GM06990 (cell line): Measurements from ENCODE around the gene EIPR1.

ENCODE experiments used
- DNase-seq: peaks from one replicate; pipeline ENCODE4 v3.0.0-alpha.2; 2011; ENCODE audit not compliant: insufficient read length; ENCODE audit errors: extremely low read depth
- H3K27me3 ChIP-seq: replicated peaks from 2 replicates; pipeline ENCODE4 v1.6.0; 2011; ENCODE audit warnings: low read length; ENCODE audit not compliant: control insufficient read depth, insufficient read depth
- H3K36me3 ChIP-seq: 2 replicates; pipeline ENCODE4 v1.5.1; 2011; ENCODE audit warnings: low read length; ENCODE audit not compliant: control insufficient read depth, insufficient read depth
- H3K4me3 ChIP-seq: replicated peaks from 2 replicates; pipeline ENCODE4 v1.5.1; 2011; ENCODE audit warnings: low read depth, mild to moderate bottlenecking, control low read depth, low read length
- TF ChIP-seq, protein P1 (sequence below): IDR thresholded peaks from 2 replicates; pipeline ENCODE4 v1.5.1; 2011; ENCODE audit warnings: low read length, control low read depth, mild to moderate bottlenecking, inconsistent platforms; ENCODE audit not compliant: insufficient read depth, poor library complexity, severe bottlenecking

EIPR1 gene

DNA sequence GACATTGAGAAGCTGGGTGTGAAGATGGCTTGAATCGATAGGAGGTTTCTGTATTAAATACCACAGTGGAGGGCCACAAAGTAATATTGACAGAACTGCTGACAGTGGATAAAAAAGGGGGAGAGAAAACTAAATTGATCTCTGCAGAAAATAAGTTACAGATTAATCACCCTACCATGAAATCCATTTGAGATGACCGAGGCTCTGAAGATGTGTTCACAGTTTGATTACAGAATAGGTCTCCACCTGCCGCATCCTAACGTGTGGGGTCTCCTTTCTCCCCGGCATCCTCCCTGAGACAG, 165.6 kb downstream of the EIPR1 start:
- no peaks in the 10 kb centered on the region for H3K27me3 ChIP-seq
- no peak for DNase-seq
- no peak overlapping the region for H3K4me3 ChIP-seq
- no peaks in the 10 kb centered on the region; the same call in none of the 2 replicates for H3K36me3 ChIP-seq
- TF ChIP-seq, protein P1, sequence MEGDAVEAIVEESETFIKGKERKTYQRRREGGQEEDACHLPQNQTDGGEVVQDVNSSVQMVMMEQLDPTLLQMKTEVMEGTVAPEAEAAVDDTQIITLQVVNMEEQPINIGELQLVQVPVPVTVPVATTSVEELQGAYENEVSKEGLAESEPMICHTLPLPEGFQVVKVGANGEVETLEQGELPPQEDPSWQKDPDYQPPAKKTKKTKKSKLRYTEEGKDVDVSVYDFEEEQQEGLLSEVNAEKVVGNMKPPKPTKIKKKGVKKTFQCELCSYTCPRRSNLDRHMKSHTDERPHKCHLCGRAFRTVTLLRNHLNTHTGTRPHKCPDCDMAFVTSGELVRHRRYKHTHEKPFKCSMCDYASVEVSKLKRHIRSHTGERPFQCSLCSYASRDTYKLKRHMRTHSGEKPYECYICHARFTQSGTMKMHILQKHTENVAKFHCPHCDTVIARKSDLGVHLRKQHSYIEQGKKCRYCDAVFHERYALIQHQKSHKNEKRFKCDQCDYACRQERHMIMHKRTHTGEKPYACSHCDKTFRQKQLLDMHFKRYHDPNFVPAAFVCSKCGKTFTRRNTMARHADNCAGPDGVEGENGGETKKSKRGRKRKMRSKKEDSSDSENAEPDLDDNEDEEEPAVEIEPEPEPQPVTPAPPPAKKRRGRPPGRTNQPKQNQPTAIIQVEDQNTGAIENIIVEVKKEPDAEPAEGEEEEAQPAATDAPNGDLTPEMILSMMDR, result no peak

DNA sequence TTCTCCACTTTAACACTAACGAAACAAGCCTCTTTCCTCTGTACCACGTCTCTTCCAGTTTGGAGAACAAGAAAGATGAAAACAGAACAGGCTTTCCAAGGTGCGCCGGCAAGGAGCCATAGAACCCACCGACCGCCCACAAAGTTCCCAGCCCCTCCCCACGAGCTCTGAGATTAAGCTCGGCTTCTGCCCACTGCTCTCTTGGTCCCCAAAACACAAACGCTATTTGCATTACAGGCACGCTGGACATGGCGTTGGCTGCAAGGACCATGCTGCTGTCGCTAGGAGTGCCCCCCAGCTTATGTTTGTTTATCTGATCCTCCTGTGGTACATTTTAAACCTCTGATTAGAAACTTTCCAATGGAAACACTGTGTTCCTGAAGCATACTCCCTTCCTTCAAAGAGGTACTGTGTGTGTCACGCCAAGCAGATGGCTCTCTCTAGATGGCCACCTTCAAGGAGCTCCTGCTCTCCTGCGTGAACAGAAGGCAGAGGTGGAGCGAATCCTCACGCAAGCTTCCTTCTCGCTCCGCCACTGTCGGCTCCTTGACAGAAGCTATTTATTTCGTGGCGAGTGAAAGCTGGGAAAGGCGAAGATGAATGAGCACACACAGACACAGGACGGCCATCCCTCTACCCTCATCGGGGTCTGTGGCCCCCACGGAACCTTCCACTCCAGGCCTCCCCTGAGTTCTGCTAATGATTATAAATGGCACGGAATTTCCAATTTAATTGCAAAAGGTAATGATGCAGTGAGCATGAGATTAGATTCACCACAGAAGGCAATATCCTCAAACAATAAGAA, 166.2 kb downstream of the EIPR1 start:
- no peak overlapping the region for H3K4me3 ChIP-seq
- TF ChIP-seq, protein P1, result no peak
- no peaks in the 10 kb centered on the region; the same call in none of the 2 replicates for H3K36me3 ChIP-seq

DNA sequence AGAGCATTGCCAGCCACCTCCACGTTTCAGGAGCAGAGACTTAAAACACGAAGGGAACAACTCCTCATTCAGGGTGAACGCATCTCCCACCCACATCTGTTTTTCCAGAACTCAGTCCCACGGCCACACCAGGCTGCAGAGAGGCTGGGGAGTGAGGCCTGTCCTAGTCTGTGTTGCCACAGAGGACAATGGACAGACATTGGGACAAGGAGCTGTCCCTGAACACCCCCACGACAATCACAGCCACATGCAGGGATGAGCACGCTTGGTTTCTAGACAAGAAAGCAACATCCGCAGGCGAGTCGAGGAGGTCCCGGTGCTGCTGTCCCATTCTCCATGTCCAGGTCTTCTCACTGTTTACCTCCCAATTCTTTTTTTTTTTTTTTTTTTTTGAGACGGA, 167.4 kb downstream of the EIPR1 start:
- Histone ChIP-seq H3K4me3 (no peak overlapping the region), H3K36me3 (peaks cover 1% of the 10 kb centered on the region), H3K27me3 (no peaks in the 10 kb centered on the region)
- TF ChIP-seq, protein P1, result no peak
- no peak for DNase-seq

More for the DNA sequence above, 166.2 kb downstream of the EIPR1 start:
- H3K27me3 ChIP-seq, result no peaks in the 10 kb centered on the region
- DNase-seq, result no peak

DNA sequence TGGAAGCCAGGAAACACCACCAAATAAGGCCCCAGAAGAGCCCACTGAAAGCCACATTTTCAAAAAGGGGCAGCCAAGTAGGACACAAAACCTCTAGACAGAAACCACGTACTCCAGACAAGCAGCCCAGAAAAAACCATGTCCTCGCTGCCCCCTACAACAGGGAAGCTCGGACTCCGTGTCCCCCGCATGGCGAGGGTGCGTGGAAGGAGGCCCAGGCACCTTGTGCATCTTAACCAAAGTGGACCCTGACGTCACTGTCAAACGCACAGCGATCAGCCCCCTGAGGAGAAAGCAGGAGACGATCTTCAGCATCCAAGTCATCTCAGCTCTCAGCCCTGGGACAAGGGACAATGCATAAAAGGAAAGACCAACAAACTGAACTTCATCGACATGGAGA, 168.4 kb downstream of the EIPR1 start:
- peaks cover 1% of the 10 kb centered on the region for H3K36me3 ChIP-seq

DNA sequence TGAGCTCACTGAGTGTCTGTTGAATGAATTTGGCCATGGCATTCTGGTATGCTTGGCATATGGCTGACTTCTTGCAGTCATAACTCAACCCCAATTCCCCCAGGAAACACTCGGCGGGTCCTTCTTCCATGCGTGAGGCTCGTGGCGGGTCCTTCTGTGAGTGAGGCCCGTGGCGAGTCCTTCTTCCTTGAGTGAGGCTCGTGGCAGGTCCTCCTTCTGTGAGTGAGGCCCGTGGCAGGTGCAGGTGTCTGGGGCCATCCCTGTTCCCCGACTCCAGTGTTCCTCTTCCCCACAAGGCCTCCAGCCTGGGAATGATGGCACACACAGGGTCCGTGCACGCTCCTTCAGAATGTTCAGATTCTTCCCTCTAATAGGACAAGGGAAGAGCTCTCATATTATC, 169.0 kb downstream of the EIPR1 start:
- H3K4me3 ChIP-seq, result no peak overlapping the region
- DNase-seq, result no peak
- peaks cover 3% of the 10 kb centered on the region for H3K36me3 ChIP-seq
- no peaks in the 10 kb centered on the region for H3K27me3 ChIP-seq
- TF ChIP-seq, protein P1, result no peak

More for the DNA sequence above, 168.4 kb downstream of the EIPR1 start:
- H3K4me3 ChIP-seq, result no peak overlapping the region
- TF ChIP-seq, protein P1, result no peak
- no peaks in the 10 kb centered on the region for H3K27me3 ChIP-seq
- DNase-seq, result no peak
